Calu3 (cell line): ENCODE results near the gene LRRC28. TPM values are rescaled to one million over a fixed set of nuclear protein-coding genes. Genes with fewer than 3 reads are reported as not detected.

Experiments used
- BruUV-seq: library from RNA; stranded (reverse); fragments of 400-500 nt; replicated peaks from 2 replicates; lab custom pipeline; 2021; lab: Mats Ljungman, UMichigan
- CTCF ChIA-PET: fragments of 300-600 bp; sonication (Branson Sonifier 250); formaldehyde crosslinking; loops from one replicate; lab custom pipeline; 2022; ENCODE audit warnings: antibody characterized with exemption; lab: Charles Lee
- DNase-seq: peaks from one replicate; pipeline ENCODE4 v3.0.0; 2022
- H3K27ac Mint-ChIP-seq: one replicate; pipeline ENCODE4 v1.8.0; 2022; ENCODE audit warnings: mixed read lengths; ENCODE audit not compliant: unreplicated experiment
- H3K27me3 Mint-ChIP-seq: one replicate; pipeline ENCODE4 v1.8.0; 2022; ENCODE audit warnings: mixed read lengths; ENCODE audit not compliant: unreplicated experiment
- H3K36me3 Mint-ChIP-seq: one replicate; pipeline ENCODE4 v1.8.0; 2022; ENCODE audit warnings: mild to moderate bottlenecking, moderate library complexity, mixed read lengths; ENCODE audit not compliant: insufficient read depth, unreplicated experiment
- H3K4me1 Mint-ChIP-seq: one replicate; pipeline ENCODE4 v1.8.0; 2022; ENCODE audit warnings: mild to moderate bottlenecking, low read depth, mixed read lengths; ENCODE audit not compliant: unreplicated experiment
- H3K4me3 Mint-ChIP-seq: one replicate; pipeline ENCODE4 v1.8.0; 2022; ENCODE audit warnings: mild to moderate bottlenecking, low read depth, moderate library complexity, mixed read lengths; ENCODE audit not compliant: unreplicated experiment
- H3K9me3 Mint-ChIP-seq: one replicate; pipeline ENCODE4 v1.8.0; 2022; ENCODE audit warnings: low read depth, mixed read lengths; ENCODE audit not compliant: unreplicated experiment
- CTCF ChIP-seq: fragments of 200-600 bp; IDR thresholded peaks from one replicate; pipeline ENCODE4 v1.8.0; 2022; ENCODE audit warnings: antibody characterized with exemption; ENCODE audit not compliant: unreplicated experiment
- intact Hi-C: fragments of 100-400 bp; cut with micrococcal nuclease; formaldehyde crosslinking; loops from one replicate; pipeline ENCODE4 v1.10.0; 2022; ENCODE audit not compliant: unreplicated experiment
- total RNA-seq: library from RNA; stranded (reverse); gene quantifications from 2 replicates; pipeline ENCODE4 v1.2.3, GENCODE V29; 2022

Gene LRRC28
- total RNA-seq, 1 experiment from 2014 or later: 21.8 TPM

GRCh38 chr15:99403597-99403996, 152.3 kb downstream of the LRRC28 start:
- H3K4me3 Mint-ChIP-seq: no peak overlapping the region
- no TSS peak for BruUV-seq
- no peaks in the 10 kb centered on the region for H3K27me3 Mint-ChIP-seq
- peaks cover 9% of the 10 kb centered on the region for H3K4me1 Mint-ChIP-seq
- H3K9me3 Mint-ChIP-seq: no peaks in the 10 kb centered on the region
- TF ChIP-seq CTCF: no peak
- H3K36me3 Mint-ChIP-seq: no peaks in the 10 kb centered on the region
- H3K27ac Mint-ChIP-seq: no peak overlapping the region
- intact Hi-C loops: loop anchor here (10.0 kb wide), 1 partner anchor 101 kb away; no protein-coding TSS in a partner anchor
- CTCF ChIA-PET: interaction anchor here (0.8 kb wide), 1 partner anchor 301 kb away, joined by 3 read pairs; no protein-coding TSS in a partner anchor
- no peak for DNase-seq

- intact Hi-C loops: loop anchor here (10.0 kb wide), 1 partner anchor 100 kb away; no protein-coding TSS in a partner anchor
Measured at GRCh38 chr15:99404454-99404853, 153.2 kb downstream of the LRRC28 start.

DNA sequence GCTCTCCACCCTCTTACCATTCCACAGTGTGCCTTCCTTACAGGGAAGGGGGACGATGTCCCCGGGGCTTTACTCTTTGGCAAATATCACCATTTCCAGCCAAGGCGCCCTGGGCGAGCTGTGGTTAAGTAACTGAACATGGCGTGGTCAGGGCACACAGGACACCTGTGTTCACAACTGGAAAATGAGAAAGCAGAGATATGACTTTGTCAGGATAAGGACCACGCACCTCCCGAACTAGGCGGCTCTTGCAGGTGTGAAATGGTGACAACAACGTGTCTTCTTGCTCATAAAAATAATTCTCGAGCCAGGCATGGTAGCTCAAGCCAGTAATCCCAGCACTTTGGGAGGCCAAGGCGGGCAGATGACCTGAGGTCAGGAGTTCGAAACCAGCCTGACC, 154.8 kb downstream of the LRRC28 start:
- Mint-ChIP-seq H3K27me3 (no peaks in the 10 kb centered on the region), H3K36me3 (no peaks in the 10 kb centered on the region), H3K4me1 (peaks cover 9% of the 10 kb centered on the region), H3K4me3 (no peak overlapping the region), H3K27ac (no peak overlapping the region), H3K9me3 (no peaks in the 10 kb centered on the region)
- CTCF ChIA-PET: no interaction called here
- TF ChIP-seq CTCF: no peak
- BruUV-seq: no TSS peak
- intact Hi-C loops: loop anchor here (5.0 to 10.0 kb wide), 2 partner anchors 99 to 156 kb away; no protein-coding TSS in a partner anchor
- DNase-seq: no peak

More at GRCh38 chr15:99404454-99404853, 153.2 kb downstream of the LRRC28 start:
- CTCF ChIA-PET: no interaction called here
- DNase-seq: no peak
- H3K4me3 Mint-ChIP-seq: no peak overlapping the region
- TF ChIP-seq CTCF: no peak
- no peaks in the 10 kb centered on the region for H3K27me3 Mint-ChIP-seq
- H3K9me3 Mint-ChIP-seq: no peaks in the 10 kb centered on the region
- no peaks in the 10 kb centered on the region for H3K36me3 Mint-ChIP-seq
- H3K27ac Mint-ChIP-seq: no peak overlapping the region
- peaks cover 9% of the 10 kb centered on the region for H3K4me1 Mint-ChIP-seq
- no TSS peak for BruUV-seq

- Mint-ChIP-seq H3K4me1 (peaks cover 9% of the 10 kb centered on the region), H3K4me3 (no peak overlapping the region)
- intact Hi-C loops: loop anchor here (5.0 to 10.0 kb wide), 2 partner anchors 98 to 155 kb away; no protein-coding TSS in a partner anchor
Measured at GRCh38 chr15:99406716-99407487, 155.6 kb downstream of the LRRC28 start.

More at GRCh38 chr15:99406716-99407487, 155.6 kb downstream of the LRRC28 start:
- TF ChIP-seq CTCF: no peak
- DNase-seq: no peak
- Mint-ChIP-seq H3K27me3 (no peaks in the 10 kb centered on the region), H3K27ac (no peak overlapping the region), H3K36me3 (no peaks in the 10 kb centered on the region), H3K9me3 (no peaks in the 10 kb centered on the region)
- CTCF ChIA-PET: interaction anchor here (5.0 kb wide), 1 partner anchor 297 kb away, joined by 55 read pairs; no protein-coding TSS in a partner anchor
- BruUV-seq: no TSS peak
